Hepatocyte (in vitro differentiated cells): ENCODE results near the gene GABPA. TPM values are rescaled to one million over a fixed set of nuclear protein-coding genes. Genes with fewer than 3 reads are reported as not detected.

Experiments
- DNase-seq: peaks from one replicate; pipeline ENCODE4 v3.0.0-alpha.2; 2016; ENCODE audit warnings: low spot score
- H2AFZ ChIP-seq: fragments of 200-600 bp; sonication (generic); 2 replicates; pipeline ENCODE4 v1.6.0; 2016; ENCODE audit warnings: antibody characterized with exemption, mild to moderate bottlenecking
- H3K27ac ChIP-seq: fragments of 200-600 bp; sonication (generic); 2 replicates; pipeline ENCODE4 v1.5.1; 2016; ENCODE audit warnings: mild to moderate bottlenecking
- H3K27me3 ChIP-seq: fragments of 200-600 bp; sonication (generic); 2 replicates; pipeline ENCODE4 v1.6.1; 2016
- H3K36me3 ChIP-seq: fragments of 200-600 bp; sonication (generic); replicated peaks from 2 replicates; pipeline ENCODE4 v1.5.1; 2016; ENCODE audit warnings: low read depth; ENCODE audit not compliant: insufficient read depth
- H3K4me1 ChIP-seq: fragments of 200-600 bp; sonication (generic); 2 replicates; pipeline ENCODE4 v1.5.1; 2016; ENCODE audit warnings: mild to moderate bottlenecking, moderate library complexity; ENCODE audit not compliant: insufficient read depth
- H3K4me2 ChIP-seq: fragments of 200-600 bp; sonication (generic); 2 replicates; pipeline ENCODE4 v1.6.0; 2016
- H3K4me3 ChIP-seq: fragments of 200-600 bp; sonication (generic); 2 replicates; pipeline ENCODE4 v1.5.1; 2016; ENCODE audit warnings: mild to moderate bottlenecking
- H3K79me2 ChIP-seq: fragments of 200-600 bp; sonication (generic); 2 replicates; pipeline ENCODE4 v1.6.0; 2017; ENCODE audit warnings: mild to moderate bottlenecking
- H3K9me2 ChIP-seq: fragments of 200-600 bp; sonication (generic); replicated peaks from 2 replicates; pipeline ENCODE4 v1.6.0; 2017; ENCODE audit warnings: mild to moderate bottlenecking; ENCODE audit not compliant: insufficient read depth
- H3K9me3 ChIP-seq: fragments of 200-600 bp; sonication (generic); 2 replicates; pipeline ENCODE4 v1.5.1; 2016; ENCODE audit warnings: low read depth, mild to moderate bottlenecking
- H4K20me1 ChIP-seq: fragments of 200-600 bp; sonication (generic); 2 replicates; pipeline ENCODE4 v1.6.0; 2016; ENCODE audit warnings: mild to moderate bottlenecking; ENCODE audit not compliant: insufficient read depth, poor library complexity, severe bottlenecking
- CTCF ChIP-seq: fragments of 200-600 bp; sonication (generic); IDR thresholded peaks from 2 replicates; pipeline ENCODE4 v1.5.1; 2016; ENCODE audit warnings: antibody characterized with exemption, mild to moderate bottlenecking; ENCODE audit not compliant: poor library complexity
- EZH2 ChIP-seq: fragments of 200-600 bp; sonication (generic); IDR thresholded peaks from 2 replicates; pipeline ENCODE4 v1.6.1; 2016; ENCODE audit warnings: antibody characterized with exemption, mild to moderate bottlenecking, borderline replicate concordance
- EZH2phosphoT487 ChIP-seq: fragments of 200-600 bp; sonication (generic); IDR thresholded peaks from one replicate; pipeline ENCODE4 v1.6.1; 2018; ENCODE audit warnings: antibody characterized with exemption, mild to moderate bottlenecking, low read depth, moderate library complexity; ENCODE audit not compliant: unreplicated experiment, severe bottlenecking
- WGBS: methylation state at CpG from one replicate; pipeline ENCODE4 v1.1.6; 2016; ENCODE audit warnings: low lambda C conversion rate; ENCODE audit errors: missing lambda C conversion rate; 5-methylcytosine and 5-hydroxymethylcytosine counted together
- polyA plus RNA-seq: library from polyadenylated mRNA; unstranded; fragments of >200 nt; fragmentation: Nextera tagmentation; extraction: Ambion mirVana; gene quantifications from 2 replicates; pipeline ENCODE4 v1.2.1, GENCODE V29; 2016
- total RNA-seq: library from RNA; depleted of rRNA; stranded (reverse); fragments of >200 nt; gene quantifications from 2 replicates; pipeline ENCODE4 v1.2.3, GENCODE V29; 2014

Gene GABPA
- total and polyA plus RNA-seq, 2 experiments from 2014 or later, result 10.7 to 29.8 TPM

DNA sequence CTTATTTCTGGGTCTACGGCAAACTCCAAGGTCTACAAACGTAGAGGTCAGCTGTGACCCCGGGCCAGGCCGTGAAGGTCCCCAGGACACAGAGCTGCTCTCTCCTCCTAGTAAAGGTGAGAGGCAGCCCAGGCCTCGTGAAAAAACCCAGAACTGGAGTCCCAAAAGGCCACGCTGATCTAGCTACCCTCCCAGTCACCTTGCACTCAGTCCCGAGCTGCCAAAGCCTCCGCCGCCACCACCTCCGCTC, 193 bp upstream of the GABPA start:
- Histone ChIP-seq H3K27ac (peak overlapping the region; percentile 97), H3K4me1 (peaks cover 21% of the 10 kb centered on the region), H3K4me2 (peak overlapping the region; percentile 89), H3K9me2 (no peaks in the 10 kb centered on the region), H4K20me1 (peaks cover 18% of the 10 kb centered on the region), H3K27me3 (no peaks in the 10 kb centered on the region), H3K9me3 (no peaks in the 10 kb centered on the region), H3K36me3 (no peaks in the 10 kb centered on the region), H2AFZ (peak overlapping the region; percentile 24), H3K4me3 (peak overlapping the region; percentile 34), H3K79me2 (peaks cover 75% of the 10 kb centered on the region)
- TF ChIP-seq CTCF, result no peak
- no peak for TF ChIP-seq EZH2phosphoT487
- TF ChIP-seq EZH2, result no peak
- DNase-seq, result no peak
- 0% methylated on average over 10 of the region's 10 CpGs for WGBS

DNA sequence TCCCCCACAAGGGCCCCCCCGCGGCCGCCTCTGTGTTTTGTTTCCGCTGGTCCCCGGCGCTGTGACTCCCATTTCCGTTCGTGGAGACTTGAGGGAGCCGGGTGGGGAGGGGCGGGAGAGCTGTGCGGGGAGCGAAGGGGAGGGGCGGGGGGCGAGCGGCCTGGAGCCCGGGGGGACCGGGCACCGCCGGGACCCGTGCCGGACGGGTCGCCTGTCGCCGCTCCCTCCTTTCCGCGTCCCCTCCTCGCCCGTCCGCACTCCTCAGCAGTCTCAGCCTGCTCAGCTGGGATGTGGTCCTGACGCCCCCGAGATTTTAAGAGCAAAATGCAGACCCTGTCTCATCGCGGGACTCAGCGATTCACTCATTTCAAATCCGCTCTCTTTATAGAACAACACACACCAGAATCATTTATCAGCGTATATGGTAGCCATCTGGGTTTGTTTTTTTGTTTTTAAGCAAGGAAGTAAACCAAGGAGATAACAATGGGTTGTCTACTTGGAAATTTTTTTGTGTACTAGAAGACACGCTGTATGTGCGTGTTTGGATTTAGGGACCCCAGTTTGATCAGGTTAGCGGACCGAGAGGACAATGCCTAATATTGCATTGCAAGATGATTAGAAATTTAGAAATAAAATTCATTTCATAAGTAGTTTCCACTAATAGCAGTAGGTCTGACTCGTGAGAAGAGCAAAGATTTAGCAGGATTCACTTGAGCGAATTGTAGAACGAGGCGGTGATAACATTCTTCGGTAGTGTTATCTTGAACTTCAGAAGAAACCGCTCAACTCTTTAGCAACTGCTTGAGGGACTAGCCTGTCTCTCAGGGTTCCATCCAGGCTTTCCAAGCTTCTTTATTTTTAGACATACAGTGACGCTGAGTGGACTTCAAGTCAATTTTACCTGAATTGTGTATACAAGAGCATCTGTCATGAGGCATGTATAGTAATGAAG, 1.1 kb downstream of the GABPA start:
- Histone ChIP-seq H3K27ac (peak overlapping the region; percentile 97), H2AFZ (peak overlapping the region; percentile 73), H3K9me2 (no peaks in the 10 kb centered on the region), H3K27me3 (no peaks in the 10 kb centered on the region), H4K20me1 (peaks cover 8% of the 10 kb centered on the region), H3K4me3 (peak overlapping the region; percentile 71), H3K9me3 (no peaks in the 10 kb centered on the region), H3K79me2 (peaks cover 77% of the 10 kb centered on the region), H3K4me1 (peaks cover 21% of the 10 kb centered on the region), H3K4me2 (peak overlapping the region; percentile 77), H3K36me3 (no peaks in the 10 kb centered on the region)
- 0% methylated on average over 32 of the region's 48 CpGs for WGBS
- TF ChIP-seq CTCF (no peak), EZH2phosphoT487 (no peak), EZH2 (no peak)
- DNase-seq, result peak; percentile 91

DNA sequence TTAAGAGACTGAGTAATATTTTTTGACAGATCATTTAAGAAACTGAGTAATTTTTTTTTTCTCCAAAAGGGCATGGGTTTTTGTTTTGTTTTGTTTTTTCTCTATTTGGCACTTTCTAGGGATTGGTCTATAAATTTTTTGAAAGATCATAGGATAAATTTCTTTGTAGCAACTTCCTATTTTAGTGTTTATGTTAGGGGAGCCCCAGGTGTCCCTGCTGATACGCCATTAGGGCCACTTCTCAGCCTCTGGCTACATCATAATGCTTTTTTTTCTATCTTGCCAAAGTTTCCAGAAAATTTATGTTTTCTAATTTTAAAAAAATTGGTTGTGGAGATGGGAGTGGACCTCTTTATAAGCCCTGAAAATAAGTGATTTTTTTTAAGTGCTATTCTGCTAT, 2.6 kb downstream of the GABPA start:
- TF ChIP-seq CTCF, result no peak
- no peak for TF ChIP-seq EZH2
- TF ChIP-seq EZH2phosphoT487, result no peak
- H3K9me2 ChIP-seq, result no peaks in the 10 kb centered on the region
- no peaks in the 10 kb centered on the region for H3K36me3 ChIP-seq
- H3K4me1 ChIP-seq, result peaks cover 21% of the 10 kb centered on the region
- H3K27me3 ChIP-seq, result no peaks in the 10 kb centered on the region
- WGBS, result 76% methylated on average over 1 of the region's 1 CpG
- H3K4me3 ChIP-seq, result no peak overlapping the region
- DNase-seq, result no peak
- H3K4me2 ChIP-seq, result peak overlapping the region; percentile 77
- H3K9me3 ChIP-seq, result no peaks in the 10 kb centered on the region
- H2AFZ ChIP-seq, result no peak overlapping the region
- H3K27ac ChIP-seq, result peak overlapping the region; percentile 97
- peaks cover 68% of the 10 kb centered on the region for H3K79me2 ChIP-seq
- H4K20me1 ChIP-seq, result no peaks in the 10 kb centered on the region
